DND-41 (cell line): ENCODE data around the gene EFR3B.
"Not testable (repeated sequence)": the region's sequence is repeated elsewhere in the genome, so short reads cannot be mapped to it uniquely, and the experiment has no call there.

Experiments
- ATAC-seq: fragments of 200-7000 bp; cut with Tn5 transposase; 3 replicates; pipeline ENCODE4 v1.9.1; 2021; ENCODE audit warnings: low read depth; ENCODE audit not compliant: insufficient read depth
- DNase-seq: peaks from one replicate; pipeline ENCODE4 v3.0.0-alpha.2; 2020
- H2AFZ ChIP-seq: 2 replicates; pipeline ENCODE4 v1.6.0; 2012; ENCODE audit warnings: low read depth, low read length
- H3K27ac ChIP-seq: 2 replicates; pipeline ENCODE4 v1.5.1; 2012; ENCODE audit warnings: low read length, inconsistent platforms
- H3K27me3 ChIP-seq: fragments of 200-600 bp; sonication (generic); 2 replicates; pipeline ENCODE4 v1.6.0; 2012; ENCODE audit warnings: low read length, mild to moderate bottlenecking, inconsistent platforms; ENCODE audit not compliant: insufficient read depth, poor library complexity
- H3K36me3 ChIP-seq: 2 replicates; pipeline ENCODE4 v1.5.1; 2012; ENCODE audit warnings: low read length, inconsistent platforms; ENCODE audit not compliant: insufficient read depth
- H3K4me1 ChIP-seq: 2 replicates; pipeline ENCODE4 v1.5.1; 2012; ENCODE audit warnings: mild to moderate bottlenecking, low read length; ENCODE audit not compliant: insufficient read depth
- H3K4me2 ChIP-seq: 2 replicates; pipeline ENCODE4 v1.6.0; 2012; ENCODE audit warnings: mild to moderate bottlenecking, moderate library complexity, low read length, inconsistent platforms; ENCODE audit not compliant: insufficient read depth
- H3K4me3 ChIP-seq, 2 experiments: fragments of 200-600 bp in 1 of 2; shearing (Covaris generic) in 1 of 2; 2 replicates each; pipeline ENCODE4 v1.5.1; 2012 to 2016; ENCODE audit warnings: inconsistent platforms in 2 of 2, low read length in 2 of 2, mild to moderate bottlenecking in 2 of 2, low read depth in 1 of 2, moderate library complexity in 1 of 2
- H3K79me2 ChIP-seq: 2 replicates; pipeline ENCODE4 v1.6.0; 2012; ENCODE audit warnings: low read length, inconsistent platforms; ENCODE audit not compliant: insufficient read depth
- H3K9ac ChIP-seq: 2 replicates; pipeline ENCODE4 v1.6.0; 2012; ENCODE audit warnings: low read depth, mild to moderate bottlenecking, inconsistent platforms, low read length, moderate library complexity
- H3K9me3 ChIP-seq: 2 replicates; pipeline ENCODE4 v1.5.1; 2012; ENCODE audit warnings: low read length, moderate library complexity, mild to moderate bottlenecking, inconsistent platforms; ENCODE audit not compliant: insufficient read depth, severe bottlenecking
- H4K20me1 ChIP-seq: 2 replicates; pipeline ENCODE4 v1.6.0; 2012; ENCODE audit warnings: low read length; ENCODE audit not compliant: insufficient read depth
- CTCF ChIP-seq: IDR thresholded peaks from 2 replicates; pipeline ENCODE4 v1.5.1; 2012; ENCODE audit warnings: borderline replicate concordance, low read length, moderate library complexity, mild to moderate bottlenecking; ENCODE audit not compliant: poor library complexity, severe bottlenecking; ENCODE audit errors: extremely low read depth
- EZH2 ChIP-seq: IDR thresholded peaks from 3 replicates; pipeline ENCODE4 v1.6.1; 2012; ENCODE audit warnings: borderline replicate concordance, low read depth, mild to moderate bottlenecking, moderate library complexity, low read length, inconsistent platforms; ENCODE audit not compliant: severe bottlenecking

EFR3B gene

GRCh38 chr2:25002066-25002465 lies 39.8 kb upstream of the EFR3B start:
- Histone ChIP-seq H3K27ac (no peak overlapping the region), H3K4me2 (no peak overlapping the region), H3K4me3 (no peak overlapping the region), H4K20me1 (no peaks in the 10 kb centered on the region), H3K27me3 (peaks cover 5% of the 10 kb centered on the region), H3K79me2 (no peaks in the 10 kb centered on the region), H3K9ac (no peak overlapping the region), H3K4me1 (no peaks in the 10 kb centered on the region), H2AFZ (no peak overlapping the region), H3K9me3 (no peaks in the 10 kb centered on the region), H3K36me3 (no peaks in the 10 kb centered on the region)
- ATAC-seq (no peak), DNase-seq (no peak)
- TF ChIP-seq CTCF (no peak), EZH2 (no peak)

- H4K20me1 ChIP-seq, result no peaks in the 10 kb centered on the region
Measured at GRCh38 chr2:25009954-25010353, 31.9 kb upstream of the EFR3B start.

GRCh38 chr2:25011342-25011741 lies 30.5 kb upstream of the EFR3B start:
- H4K20me1 ChIP-seq, H2AFZ ChIP-seq, H3K4me3 ChIP-seq, H3K9ac ChIP-seq, DNase-seq, H3K4me2 ChIP-seq, H3K79me2 ChIP-seq, H3K27ac ChIP-seq, H3K27me3 ChIP-seq, H3K36me3 ChIP-seq, ATAC-seq, H3K9me3 ChIP-seq, H3K4me1 ChIP-seq: not testable (repeated sequence)

More at GRCh38 chr2:25009954-25010353, 31.9 kb upstream of the EFR3B start:
- Histone ChIP-seq H3K9ac (no peak overlapping the region), H3K4me1 (no peaks in the 10 kb centered on the region), H2AFZ (no peak overlapping the region), H3K79me2 (no peaks in the 10 kb centered on the region), H3K27ac (no peak overlapping the region), H3K4me3 (no peak overlapping the region), H3K36me3 (no peaks in the 10 kb centered on the region), H3K4me2 (no peak overlapping the region), H3K27me3 (no peaks in the 10 kb centered on the region), H3K9me3 (no peaks in the 10 kb centered on the region)
- no peak for TF ChIP-seq CTCF
- no peak for TF ChIP-seq EZH2
- no peak for DNase-seq
- no peak for ATAC-seq

GRCh38 chr2:25014631-25015030 lies 27.2 kb upstream of the EFR3B start:
- Histone ChIP-seq H3K4me3 (no peak overlapping the region), H3K79me2 (no peaks in the 10 kb centered on the region), H3K27me3 (no peaks in the 10 kb centered on the region), H3K9ac (no peak overlapping the region), H3K36me3 (no peaks in the 10 kb centered on the region), H3K4me2 (no peak overlapping the region), H3K27ac (no peak overlapping the region), H3K4me1 (no peaks in the 10 kb centered on the region), H4K20me1 (no peaks in the 10 kb centered on the region), H2AFZ (no peak overlapping the region), H3K9me3 (no peaks in the 10 kb centered on the region)
- DNase-seq (no peak), ATAC-seq (no peak)
- TF ChIP-seq CTCF (no peak), EZH2 (no peak)
